GM23338 (cell line): Measurements from ENCODE around the gene DNAJC9.

Experiments
- ETS1 ChIP-seq: IDR thresholded peaks from 2 replicates; pipeline ENCODE4 v1.6.1; 2016; ENCODE audit warnings: antibody characterized with exemption
- EZH2 ChIP-seq: fragments of 200-600 bp; sonication (generic); IDR thresholded peaks from one replicate; pipeline ENCODE4 v1.8.0; 2017; ENCODE audit warnings: antibody characterized with exemption, mild to moderate bottlenecking, low read depth; ENCODE audit not compliant: unreplicated experiment
- EZH2phosphoT487 ChIP-seq: fragments of 200-600 bp; sonication (generic); IDR thresholded peaks from one replicate; pipeline ENCODE4 v1.8.1; 2018; ENCODE audit warnings: antibody characterized with exemption; ENCODE audit not compliant: unreplicated experiment
- POLR2AphosphoS5 ChIP-seq: IDR thresholded peaks from 2 replicates; pipeline ENCODE4 v1.6.1; 2016; ENCODE audit warnings: antibody characterized with exemption, low read depth
- REST ChIP-seq: IDR thresholded peaks from one replicate; pipeline ENCODE4 v1.6.1; 2018; ENCODE audit warnings: antibody characterized with exemption; ENCODE audit not compliant: unreplicated experiment
- ZNF114 ChIP-seq: fragments of 250-450 bp; sonication (Bioruptor Pico); IDR thresholded peaks from 2 replicates; pipeline ENCODE4 v1.5.0; 2020; ENCODE audit warnings: mild to moderate bottlenecking, moderate library complexity
- ZNF331 ChIP-seq: fragments of 250-450 bp; sonication (Bioruptor Pico); IDR thresholded peaks from 2 replicates; pipeline ENCODE4 v1.5.0; 2020; ENCODE audit warnings: low read depth, mild to moderate bottlenecking, moderate library complexity
- TF ChIP-seq, protein P1 (sequence below), 2 experiments: fragments of 200-600 bp in 1 of 2; sonication (generic) in 1 of 2; conservative IDR thresholded peaks; 2 replicates each; pipeline versions ENCODE4 v1.5.1 to v1.6.1; 2016 to 2017; ENCODE audit warnings: antibody characterized with exemption in 2 of 2, low read depth in 2 of 2, mild to moderate bottlenecking in 2 of 2, moderate library complexity in 1 of 2

GRCh38 chr10:73281097-73281496, 34.0 kb upstream of the DNAJC9 start:
- no peak for TF ChIP-seq EZH2
- TF ChIP-seq, protein P1, sequence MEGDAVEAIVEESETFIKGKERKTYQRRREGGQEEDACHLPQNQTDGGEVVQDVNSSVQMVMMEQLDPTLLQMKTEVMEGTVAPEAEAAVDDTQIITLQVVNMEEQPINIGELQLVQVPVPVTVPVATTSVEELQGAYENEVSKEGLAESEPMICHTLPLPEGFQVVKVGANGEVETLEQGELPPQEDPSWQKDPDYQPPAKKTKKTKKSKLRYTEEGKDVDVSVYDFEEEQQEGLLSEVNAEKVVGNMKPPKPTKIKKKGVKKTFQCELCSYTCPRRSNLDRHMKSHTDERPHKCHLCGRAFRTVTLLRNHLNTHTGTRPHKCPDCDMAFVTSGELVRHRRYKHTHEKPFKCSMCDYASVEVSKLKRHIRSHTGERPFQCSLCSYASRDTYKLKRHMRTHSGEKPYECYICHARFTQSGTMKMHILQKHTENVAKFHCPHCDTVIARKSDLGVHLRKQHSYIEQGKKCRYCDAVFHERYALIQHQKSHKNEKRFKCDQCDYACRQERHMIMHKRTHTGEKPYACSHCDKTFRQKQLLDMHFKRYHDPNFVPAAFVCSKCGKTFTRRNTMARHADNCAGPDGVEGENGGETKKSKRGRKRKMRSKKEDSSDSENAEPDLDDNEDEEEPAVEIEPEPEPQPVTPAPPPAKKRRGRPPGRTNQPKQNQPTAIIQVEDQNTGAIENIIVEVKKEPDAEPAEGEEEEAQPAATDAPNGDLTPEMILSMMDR (conservative IDR thresholded peaks at IDR 0.05; ENCODE audit: low read depth in 2 of 2): no peak
- no peak for TF ChIP-seq EZH2phosphoT487
- no peak for TF ChIP-seq ZNF114
- TF ChIP-seq REST: no peak
- no peak for TF ChIP-seq ZNF331 (CRISPR knock-in tag)
- TF ChIP-seq ETS1: no peak
- no peak for TF ChIP-seq POLR2AphosphoS5
